Measurements from ENCODE around the gene IMMP2L. TPM values are rescaled to one million over a fixed set of nuclear protein-coding genes. Genes with fewer than 3 reads are reported as not detected.
"Not testable (repeated sequence)": the region's sequence is repeated elsewhere in the genome, so short reads cannot be mapped to it uniquely, and the experiment has no call there.

Gene IMMP2L
- total RNA-seq, 1 experiment from 2014 or later, result 13.6 TPM

- TF ChIP-seq STAT6 (CRISPR knock-in tag; conservative IDR thresholded peaks at IDR 0.05; ENCODE audit: low read depth), result no peak
Measured at GRCh38 chr7:111587410-111588064, 25.2 kb upstream of the IMMP2L start (continued).

- no peak for TF ChIP-seq ERG (CRISPR knock-in tag; IDR thresholded peaks at IDR 0.05)
- TF ChIP-seq ATF6 (CRISPR knock-in tag; IDR thresholded peaks at IDR 0.05), result no peak
- no peak for TF ChIP-seq ZNF121 (CRISPR knock-in tag; IDR thresholded peaks at IDR 0.05)
- TF ChIP-seq MYBL2 (CRISPR knock-in tag; IDR thresholded peaks at IDR 0.05), result no peak
- TF ChIP-seq MLX (CRISPR knock-in tag; IDR thresholded peaks at IDR 0.05), result no peak
- TF ChIP-seq SP1 (CRISPR knock-in tag; conservative IDR thresholded peaks at IDR 0.05), result no peak
- no peak for TF ChIP-seq NR2C2 (CRISPR knock-in tag; IDR thresholded peaks at IDR 0.05)
- CTCF ChIA-PET, result no interaction called here
- Mint-ChIP-seq H3K27ac (no peak overlapping the region), H3K27me3 (ENCODE audit: low read depth) (no peaks in the 10 kb centered on the region), H3K4me1 (no peaks in the 10 kb centered on the region), H3K9me3 (peaks cover 5% of the 10 kb centered on the region), H3K4me3 (no peak overlapping the region), H3K36me3 (peaks cover 3% of the 10 kb centered on the region; the same call in 1 of the 2 replicates)
- POLR2A ChIA-PET, result no interaction called here
- ATAC-seq, result no peak
- DNase-seq (ENCODE audit: low spot score), result no peak
Measured at GRCh38 chr7:111586711-111587409, 24.6 kb upstream of the IMMP2L start.

- H3K27ac Mint-ChIP-seq; H3K4me3 Mint-ChIP-seq; POLR2A ChIA-PET; H3K4me1 Mint-ChIP-seq; DNase-seq (ENCODE audit: low spot score); CTCF ChIA-PET; ATAC-seq; H3K27me3 Mint-ChIP-seq (ENCODE audit: low read depth): not testable (repeated sequence)
- Mint-ChIP-seq H3K36me3 (peaks cover 12% of the 10 kb centered on the region), H3K9me3 (peaks cover 24% of the 10 kb centered on the region)
Measured at GRCh38 chr7:111581784-111582488, 19.6 kb upstream of the IMMP2L start.

GRCh38 chr7:111581207-111581606 lies 18.9 kb upstream of the IMMP2L start:
- ATAC-seq; H3K27me3 Mint-ChIP-seq (ENCODE audit: low read depth); POLR2A ChIA-PET; H3K4me1 Mint-ChIP-seq; H3K27ac Mint-ChIP-seq; DNase-seq (ENCODE audit: low spot score); H3K4me3 Mint-ChIP-seq; CTCF ChIA-PET: not testable (repeated sequence)
- H3K36me3 Mint-ChIP-seq, result peaks cover 14% of the 10 kb centered on the region
- H3K9me3 Mint-ChIP-seq, result peaks cover 31% of the 10 kb centered on the region

Data from WTC11 (cell line).